Breast epithelium (tissue), 4 donors: ENCODE results near the gene NKX2-3. TPM values are rescaled to one million over a fixed set of nuclear protein-coding genes. Genes with fewer than 3 reads are reported as not detected.

Source experiments
- DNase-seq, 2 donors: peaks; one replicate each; pipeline ENCODE4 v3.0.0-alpha.2; 2019; ENCODE audit warnings: low spot score in 2 of 2
- H3K27ac ChIP-seq, 2 donors: fragments of 200-600 bp; sonication (generic) in 1 of 2; one replicate each; pipeline ENCODE4 v1.5.1; 2016 to 2019; ENCODE audit warnings: mild to moderate bottlenecking in 1 of 2
- H3K27me3 ChIP-seq, 2 donors: fragments of 200-600 bp; sonication (generic) in 1 of 2; one replicate each; pipeline versions ENCODE4 v1.5.1 to v1.6.0; 2017 to 2019; ENCODE audit warnings: control low read depth in 1 of 2, mild to moderate bottlenecking in 1 of 2
- H3K36me3 ChIP-seq: fragments of 200-600 bp; one replicate; pipeline ENCODE4 v1.5.1; 2019
- H3K4me1 ChIP-seq, 2 donors: fragments of 200-600 bp; sonication (generic); one replicate each; pipeline ENCODE4 v1.5.1; 2016 to 2019; ENCODE audit warnings: control low read depth in 1 of 2
- H3K4me3 ChIP-seq, 3 donors: fragments of 200-600 bp; sonication (generic); 1 replicate in 2 of 3; 2 replicates in 1 of 3; pipeline ENCODE4 v1.5.1; 2016 to 2019; ENCODE audit warnings: mild to moderate bottlenecking in 3 of 3, moderate library complexity in 2 of 3
- H3K9me3 ChIP-seq, 2 donors: fragments of 200-600 bp; sonication (generic) in 1 of 2; one replicate each; pipeline ENCODE4 v1.5.1; 2016 to 2019; ENCODE audit warnings: control low read depth in 1 of 2
- POLR2A ChIP-seq: fragments of 450-650 bp; IDR thresholded peaks from one replicate; pipeline ENCODE4 v1.6.1; 2016; ENCODE audit warnings: antibody characterized with exemption, mild to moderate bottlenecking, moderate library complexity
- POLR2AphosphoS5 ChIP-seq, 3 donors: sonication (generic); formaldehyde crosslinking; IDR thresholded peaks; one replicate each; pipeline ENCODE4 v1.6.1; 2017; ENCODE audit warnings: antibody characterized with exemption in 3 of 3
- intact Hi-C: fragments of 100-400 bp; cut with DNase I; formaldehyde crosslinking; loops from one replicate; pipeline ENCODE4 v1.15.1; 2023; ENCODE audit warnings: low total_unique reads
- total RNA-seq, 3 donors: library from RNA; depleted of rRNA; stranded (reverse); fragments of >200 nt; gene quantifications; one replicate each; pipeline ENCODE4 v1.1.0, GENCODE V29; 2016
- TF ChIP-seq, protein P1 (sequence below), 3 donors: fragments of 450-650 bp; IDR thresholded peaks; one replicate each; pipeline ENCODE4 v1.5.1; 2016 to 2017; ENCODE audit warnings: antibody characterized with exemption in 3 of 3, mild to moderate bottlenecking in 3 of 3, moderate library complexity in 3 of 3

The NKX2-3 gene
- total RNA-seq, 3 donors from 2014 or later = 0.15 TPM; not detected in 2

DNA sequence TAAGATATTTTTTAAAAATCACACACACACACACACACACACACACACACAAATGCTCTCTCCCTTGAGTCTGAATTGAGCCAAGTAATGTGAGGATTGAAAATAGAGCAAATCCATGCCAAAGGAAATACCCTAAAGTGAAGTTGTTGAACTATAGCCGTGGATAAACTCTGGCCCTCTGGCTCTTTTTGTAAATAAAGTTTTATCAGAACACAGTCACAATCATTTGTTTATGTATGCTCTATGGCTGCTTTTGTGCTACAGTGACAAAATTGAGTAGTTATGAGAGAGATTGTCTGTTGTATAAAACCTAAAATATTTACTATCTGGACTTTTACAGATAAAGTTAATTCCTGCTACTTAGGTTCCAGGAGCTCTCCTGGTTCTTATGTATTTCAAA is 39.1 kb downstream of the NKX2-3 start:
- no peak for DNase-seq
- no peak overlapping the region for H3K4me3 ChIP-seq
- H3K4me1 ChIP-seq = no peaks in the 10 kb centered on the region
- TF ChIP-seq POLR2A = no peak
- TF ChIP-seq POLR2AphosphoS5 (IDR thresholded peaks at IDR 0.05) = no peak
- TF ChIP-seq, protein P1, sequence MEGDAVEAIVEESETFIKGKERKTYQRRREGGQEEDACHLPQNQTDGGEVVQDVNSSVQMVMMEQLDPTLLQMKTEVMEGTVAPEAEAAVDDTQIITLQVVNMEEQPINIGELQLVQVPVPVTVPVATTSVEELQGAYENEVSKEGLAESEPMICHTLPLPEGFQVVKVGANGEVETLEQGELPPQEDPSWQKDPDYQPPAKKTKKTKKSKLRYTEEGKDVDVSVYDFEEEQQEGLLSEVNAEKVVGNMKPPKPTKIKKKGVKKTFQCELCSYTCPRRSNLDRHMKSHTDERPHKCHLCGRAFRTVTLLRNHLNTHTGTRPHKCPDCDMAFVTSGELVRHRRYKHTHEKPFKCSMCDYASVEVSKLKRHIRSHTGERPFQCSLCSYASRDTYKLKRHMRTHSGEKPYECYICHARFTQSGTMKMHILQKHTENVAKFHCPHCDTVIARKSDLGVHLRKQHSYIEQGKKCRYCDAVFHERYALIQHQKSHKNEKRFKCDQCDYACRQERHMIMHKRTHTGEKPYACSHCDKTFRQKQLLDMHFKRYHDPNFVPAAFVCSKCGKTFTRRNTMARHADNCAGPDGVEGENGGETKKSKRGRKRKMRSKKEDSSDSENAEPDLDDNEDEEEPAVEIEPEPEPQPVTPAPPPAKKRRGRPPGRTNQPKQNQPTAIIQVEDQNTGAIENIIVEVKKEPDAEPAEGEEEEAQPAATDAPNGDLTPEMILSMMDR (IDR thresholded peaks at IDR 0.05) = no peak
- no peaks in the 10 kb centered on the region for H3K36me3 ChIP-seq
- H3K27ac ChIP-seq = no peak overlapping the region
- H3K9me3 ChIP-seq = no peaks in the 10 kb centered on the region
- intact Hi-C loops = no loop called here
- peaks cover 0 to 2% of the 10 kb centered on the region in 2 donors for H3K27me3 ChIP-seq

GRCh38 chr10:99573790-99574189 is 41.0 kb downstream of the NKX2-3 start:
- Histone ChIP-seq H3K27me3 (no peaks in the 10 kb centered on the region), H3K9me3 (no peaks in the 10 kb centered on the region), H3K27ac (no peak overlapping the region), H3K36me3 (no peaks in the 10 kb centered on the region), H3K4me3 (no peak overlapping the region), H3K4me1 (no peaks in the 10 kb centered on the region)
- intact Hi-C loops = no loop called here
- no peak for TF ChIP-seq POLR2A
- TF ChIP-seq, protein P1 (IDR thresholded peaks at IDR 0.05) = no peak
- TF ChIP-seq POLR2AphosphoS5 (IDR thresholded peaks at IDR 0.05) = no peak
- DNase-seq = no peak

DNA sequence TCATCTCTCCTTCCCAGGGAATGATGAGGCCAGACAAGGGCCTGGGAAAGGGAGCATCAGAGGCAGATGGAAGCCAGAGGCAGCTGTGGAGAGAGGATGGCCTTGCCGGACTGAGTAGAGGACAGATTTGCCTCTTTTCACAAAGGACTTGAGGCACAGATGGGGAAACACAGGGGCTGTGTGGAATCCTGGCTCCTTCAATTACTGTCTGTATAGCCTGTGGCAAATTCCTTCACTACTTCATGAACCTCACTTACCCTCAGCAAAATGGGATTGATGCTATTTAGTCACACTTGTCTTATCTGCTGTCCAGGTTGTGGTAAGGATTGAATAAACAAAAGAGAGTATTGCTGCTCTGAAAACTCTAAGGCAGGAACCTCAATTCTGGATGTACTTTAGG is 47.2 kb downstream of the NKX2-3 start:
- TF ChIP-seq POLR2AphosphoS5 (IDR thresholded peaks at IDR 0.05) (no peak), POLR2A (no peak)
- TF ChIP-seq, protein P1 (IDR thresholded peaks at IDR 0.05) = no peak
- no peak for DNase-seq
- no peaks in the 10 kb centered on the region for H3K9me3 ChIP-seq
- no peaks in the 10 kb centered on the region for H3K27me3 ChIP-seq
- H3K4me3 ChIP-seq = no peak overlapping the region
- no peaks in the 10 kb centered on the region for H3K36me3 ChIP-seq
- no peak overlapping the region for H3K27ac ChIP-seq
- intact Hi-C loops = loop anchor here (2.0 kb wide), 1 partner anchor 51 kb away; no protein-coding TSS in a partner anchor
- H3K4me1 ChIP-seq = no peaks in the 10 kb centered on the region

DNA sequence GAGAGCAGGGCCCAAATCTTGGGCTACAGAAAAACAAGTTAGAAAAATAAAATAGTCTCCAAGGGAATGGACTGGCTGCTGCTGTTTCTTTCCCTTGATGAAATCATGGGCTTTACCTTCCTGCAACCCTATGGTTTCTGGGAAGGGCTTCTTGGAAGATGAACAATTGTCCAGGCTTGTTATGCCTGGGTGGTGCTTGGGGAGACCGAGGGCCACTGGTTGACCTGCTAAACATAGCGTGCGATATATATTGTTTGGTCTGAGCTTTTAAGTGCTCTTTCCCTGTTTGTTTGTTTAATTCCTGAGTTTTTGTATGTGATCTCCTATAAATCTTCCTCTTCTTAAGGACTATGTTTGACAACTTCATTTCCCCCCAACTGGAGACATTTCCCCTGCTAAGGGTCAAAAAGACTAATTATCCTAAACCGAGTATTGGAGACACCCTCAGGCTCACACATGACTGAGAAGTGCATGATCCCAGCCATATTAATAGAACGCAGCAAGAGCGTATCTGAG is 49.6 kb downstream of the NKX2-3 start:
- TF ChIP-seq POLR2A (no peak), POLR2AphosphoS5 (IDR thresholded peaks at IDR 0.05) (no peak)
- TF ChIP-seq, protein P1 (IDR thresholded peaks at IDR 0.05) = no peak
- DNase-seq = no peak
- Histone ChIP-seq H3K4me3 (no peak overlapping the region), H3K27me3 (no peaks in the 10 kb centered on the region), H3K27ac (no peak overlapping the region), H3K36me3 (no peaks in the 10 kb centered on the region), H3K9me3 (no peaks in the 10 kb centered on the region), H3K4me1 (no peaks in the 10 kb centered on the region)
- intact Hi-C loops = no loop called here

GRCh38 chr10:99583687-99584086 is 50.9 kb downstream of the NKX2-3 start:
- Histone ChIP-seq H3K27me3 (no peaks in the 10 kb centered on the region), H3K4me1 (no peaks in the 10 kb centered on the region), H3K4me3 (no peak overlapping the region), H3K27ac (no peak overlapping the region), H3K9me3 (no peaks in the 10 kb centered on the region), H3K36me3 (no peaks in the 10 kb centered on the region)
- intact Hi-C loops = no loop called here
- TF ChIP-seq POLR2A (no peak), POLR2AphosphoS5 (IDR thresholded peaks at IDR 0.05) (no peak)
- TF ChIP-seq, protein P1 (IDR thresholded peaks at IDR 0.05) = no peak
- DNase-seq = no peak

Other genes starting within 250 kb of the NKX2-3 start
- under 1 TPM; 0.64 to 0.98 (median 0.88) TPM for gene CNNM1, start 203.6 kb upstream of the NKX2-3 start, total RNA-seq
- 10 to 100 TPM; 13.9 to 18.4 (median 15.7) TPM for gene GOT1, start 102.3 kb upstream of the NKX2-3 start, total RNA-seq
- 10 to 100 TPM; 29.1 to 35.1 (median 33.1) TPM for gene SLC25A28, start 87.5 kb downstream of the NKX2-3 start, total RNA-seq
- gene ENTPD7, start 126.6 kb downstream of the NKX2-3 start, total RNA-seq = 10 to 100 TPM in 2 of 3 donors, 1 to 10 TPM in 1; 3.5 to 11.6 (median 10.8) TPM
- 10 to 100 TPM; 28.2 to 38.3 (median 32.2) TPM for gene COX15, start 199.2 kb downstream of the NKX2-3 start, total RNA-seq
- gene CUTC, start 199.3 kb downstream of the NKX2-3 start, total RNA-seq = 10 to 100 TPM; 23.4 to 81.0 (median 33.4) TPM
- 1 to 10 TPM; 2.0 to 3.1 (median 2.1) TPM for gene ABCC2, start 249.7 kb downstream of the NKX2-3 start, total RNA-seq